ENCODE results near the gene EFNA5. TPM values are rescaled to one million over a fixed set of nuclear protein-coding genes. Genes with fewer than 3 reads are reported as not detected.

Gene EFNA5
- total and polyA plus RNA-seq, 2 experiments from 2014 or later, result 7.5 to 10.1 TPM

DNA sequence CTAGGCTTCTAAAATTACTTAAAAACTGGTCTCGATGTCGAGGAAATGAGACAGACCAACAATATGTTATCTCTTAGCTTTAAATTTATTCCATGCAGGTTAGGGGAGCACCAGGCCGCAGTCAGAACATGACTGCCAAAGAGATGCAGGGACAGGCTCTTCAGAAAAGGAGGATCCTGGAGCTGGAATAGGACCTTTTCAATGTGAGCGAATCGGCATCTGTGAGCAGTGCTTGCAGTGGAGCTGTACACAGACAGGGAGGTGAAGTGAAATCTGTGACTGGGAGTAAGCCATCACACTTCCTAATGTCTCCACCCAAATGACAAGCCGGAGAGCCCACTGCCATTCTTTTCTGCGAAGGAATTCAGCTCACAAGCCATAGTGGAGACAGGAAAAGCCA is 78.2 kb downstream of the EFNA5 start (continued):
- TF ChIP-seq, protein P1, sequence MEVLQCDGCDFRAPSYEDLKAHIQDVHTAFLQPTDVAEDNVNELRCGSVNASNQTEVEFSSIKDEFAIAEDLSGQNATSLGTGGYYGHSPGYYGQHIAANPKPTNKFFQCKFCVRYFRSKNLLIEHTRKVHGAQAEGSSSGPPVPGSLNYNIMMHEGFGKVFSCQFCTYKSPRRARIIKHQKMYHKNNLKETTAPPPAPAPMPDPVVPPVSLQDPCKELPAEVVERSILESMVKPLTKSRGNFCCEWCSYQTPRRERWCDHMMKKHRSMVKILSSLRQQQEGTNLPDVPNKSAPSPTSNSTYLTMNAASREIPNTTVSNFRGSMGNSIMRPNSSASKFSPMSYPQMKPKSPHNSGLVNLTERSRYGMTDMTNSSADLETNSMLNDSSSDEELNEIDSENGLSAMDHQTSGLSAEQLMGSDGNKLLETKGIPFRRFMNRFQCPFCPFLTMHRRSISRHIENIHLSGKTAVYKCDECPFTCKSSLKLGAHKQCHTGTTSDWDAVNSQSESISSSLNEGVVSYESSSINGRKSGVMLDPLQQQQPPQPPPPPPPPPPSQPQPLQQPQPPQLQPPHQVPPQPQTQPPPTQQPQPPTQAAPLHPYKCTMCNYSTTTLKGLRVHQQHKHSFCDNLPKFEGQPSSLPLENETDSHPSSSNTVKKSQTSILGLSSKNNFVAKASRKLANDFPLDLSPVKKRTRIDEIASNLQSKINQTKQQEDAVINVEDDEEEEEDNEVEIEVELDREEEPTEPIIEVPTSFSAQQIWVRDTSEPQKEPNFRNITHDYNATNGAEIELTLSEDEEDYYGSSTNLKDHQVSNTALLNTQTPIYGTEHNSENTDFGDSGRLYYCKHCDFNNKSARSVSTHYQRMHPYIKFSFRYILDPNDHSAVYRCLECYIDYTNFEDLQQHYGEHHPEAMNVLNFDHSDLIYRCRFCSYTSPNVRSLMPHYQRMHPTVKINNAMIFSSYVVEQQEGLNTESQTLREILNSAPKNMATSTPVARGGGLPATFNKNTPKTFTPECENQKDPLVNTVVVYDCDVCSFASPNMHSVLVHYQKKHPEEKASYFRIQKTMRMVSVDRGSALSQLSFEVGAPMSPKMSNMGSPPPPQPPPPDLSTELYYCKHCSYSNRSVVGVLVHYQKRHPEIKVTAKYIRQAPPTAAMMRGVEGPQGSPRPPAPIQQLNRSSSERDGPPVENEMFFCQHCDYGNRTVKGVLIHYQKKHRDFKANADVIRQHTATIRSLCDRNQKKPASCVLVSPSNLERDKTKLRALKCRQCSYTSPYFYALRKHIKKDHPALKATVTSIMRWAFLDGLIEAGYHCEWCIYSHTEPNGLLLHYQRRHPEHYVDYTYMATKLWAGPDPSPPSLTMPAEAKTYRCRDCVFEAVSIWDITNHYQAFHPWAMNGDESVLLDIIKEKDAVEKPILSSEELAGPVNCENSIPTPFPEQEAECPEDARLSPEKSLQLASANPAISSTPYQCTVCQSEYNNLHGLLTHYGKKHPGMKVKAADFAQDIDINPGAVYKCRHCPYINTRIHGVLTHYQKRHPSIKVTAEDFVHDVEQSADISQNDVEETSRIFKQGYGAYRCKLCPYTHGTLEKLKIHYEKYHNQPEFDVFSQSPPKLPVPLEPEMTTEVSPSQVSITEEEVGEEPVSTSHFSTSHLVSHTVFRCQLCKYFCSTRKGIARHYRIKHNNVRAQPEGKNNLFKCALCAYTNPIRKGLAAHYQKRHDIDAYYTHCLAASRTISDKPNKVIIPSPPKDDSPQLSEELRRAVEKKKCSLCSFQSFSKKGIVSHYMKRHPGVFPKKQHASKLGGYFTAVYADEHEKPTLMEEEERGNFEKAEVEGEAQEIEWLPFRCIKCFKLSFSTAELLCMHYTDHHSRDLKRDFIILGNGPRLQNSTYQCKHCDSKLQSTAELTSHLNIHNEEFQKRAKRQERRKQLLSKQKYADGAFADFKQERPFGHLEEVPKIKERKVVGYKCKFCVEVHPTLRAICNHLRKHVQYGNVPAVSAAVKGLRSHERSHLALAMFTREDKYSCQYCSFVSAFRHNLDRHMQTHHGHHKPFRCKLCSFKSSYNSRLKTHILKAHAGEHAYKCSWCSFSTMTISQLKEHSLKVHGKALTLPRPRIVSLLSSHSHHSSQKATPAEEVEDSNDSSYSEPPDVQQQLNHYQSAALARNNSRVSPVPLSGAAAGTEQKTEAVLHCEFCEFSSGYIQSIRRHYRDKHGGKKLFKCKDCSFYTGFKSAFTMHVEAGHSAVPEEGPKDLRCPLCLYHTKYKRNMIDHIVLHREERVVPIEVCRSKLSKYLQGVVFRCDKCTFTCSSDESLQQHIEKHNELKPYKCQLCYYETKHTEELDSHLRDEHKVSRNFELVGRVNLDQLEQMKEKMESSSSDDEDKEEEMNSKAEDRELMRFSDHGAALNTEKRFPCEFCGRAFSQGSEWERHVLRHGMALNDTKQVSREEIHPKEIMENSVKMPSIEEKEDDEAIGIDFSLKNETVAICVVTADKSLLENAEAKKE (CRISPR knock-in tag; IDR thresholded peaks at IDR 0.05), result no peak
- TF ChIP-seq, protein P2, sequence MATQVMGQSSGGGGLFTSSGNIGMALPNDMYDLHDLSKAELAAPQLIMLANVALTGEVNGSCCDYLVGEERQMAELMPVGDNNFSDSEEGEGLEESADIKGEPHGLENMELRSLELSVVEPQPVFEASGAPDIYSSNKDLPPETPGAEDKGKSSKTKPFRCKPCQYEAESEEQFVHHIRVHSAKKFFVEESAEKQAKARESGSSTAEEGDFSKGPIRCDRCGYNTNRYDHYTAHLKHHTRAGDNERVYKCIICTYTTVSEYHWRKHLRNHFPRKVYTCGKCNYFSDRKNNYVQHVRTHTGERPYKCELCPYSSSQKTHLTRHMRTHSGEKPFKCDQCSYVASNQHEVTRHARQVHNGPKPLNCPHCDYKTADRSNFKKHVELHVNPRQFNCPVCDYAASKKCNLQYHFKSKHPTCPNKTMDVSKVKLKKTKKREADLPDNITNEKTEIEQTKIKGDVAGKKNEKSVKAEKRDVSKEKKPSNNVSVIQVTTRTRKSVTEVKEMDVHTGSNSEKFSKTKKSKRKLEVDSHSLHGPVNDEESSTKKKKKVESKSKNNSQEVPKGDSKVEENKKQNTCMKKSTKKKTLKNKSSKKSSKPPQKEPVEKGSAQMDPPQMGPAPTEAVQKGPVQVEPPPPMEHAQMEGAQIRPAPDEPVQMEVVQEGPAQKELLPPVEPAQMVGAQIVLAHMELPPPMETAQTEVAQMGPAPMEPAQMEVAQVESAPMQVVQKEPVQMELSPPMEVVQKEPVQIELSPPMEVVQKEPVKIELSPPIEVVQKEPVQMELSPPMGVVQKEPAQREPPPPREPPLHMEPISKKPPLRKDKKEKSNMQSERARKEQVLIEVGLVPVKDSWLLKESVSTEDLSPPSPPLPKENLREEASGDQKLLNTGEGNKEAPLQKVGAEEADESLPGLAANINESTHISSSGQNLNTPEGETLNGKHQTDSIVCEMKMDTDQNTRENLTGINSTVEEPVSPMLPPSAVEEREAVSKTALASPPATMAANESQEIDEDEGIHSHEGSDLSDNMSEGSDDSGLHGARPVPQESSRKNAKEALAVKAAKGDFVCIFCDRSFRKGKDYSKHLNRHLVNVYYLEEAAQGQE (IDR thresholded peaks at IDR 0.05; ENCODE audit: unreplicated experiment), result no peak
- no peak for TF ChIP-seq ZNF114 (CRISPR knock-in tag; IDR thresholded peaks at IDR 0.05)

DNA sequence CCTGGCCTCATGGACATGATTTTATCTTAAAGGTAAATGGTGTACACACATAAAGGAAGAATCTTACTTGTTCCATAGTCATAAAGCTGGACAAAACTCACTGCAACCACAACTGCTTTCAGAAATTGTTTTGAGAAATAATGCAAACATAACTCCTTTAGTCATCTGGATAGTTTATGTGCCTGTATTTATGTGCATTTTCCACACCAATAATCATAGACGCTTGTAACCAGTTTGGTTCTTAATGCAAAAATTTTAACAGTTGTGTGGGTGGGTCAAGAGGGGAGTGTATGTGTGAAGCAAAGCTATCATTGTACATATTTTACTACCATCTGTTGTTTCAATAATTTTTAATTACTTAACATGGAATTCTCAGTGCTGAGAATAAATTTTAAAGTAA is 80.1 kb downstream of the EFNA5 start:
- Mint-ChIP-seq H3K9me3 (no peaks in the 10 kb centered on the region), H3K4me3 (no peak overlapping the region), H3K27ac (no peak overlapping the region), H3K4me1 (peaks cover 28% of the 10 kb centered on the region), H3K36me3 (ENCODE audit: low read depth) (no peaks in the 10 kb centered on the region), H3K27me3 (ENCODE audit: insufficient read depth, low read depth, poor library complexity) (peaks cover 1% of the 10 kb centered on the region)
- H3K4me3 ChIP-seq, result no peak overlapping the region
- DNase-seq (ENCODE audit: low spot score), result no peak
- no peaks in the 10 kb centered on the region for H4K20me1 ChIP-seq (replicated peaks; ENCODE audit: insufficient read depth)
- 0 out of 2 replicates have a peak overlapping the region, but pooled peaks have one; percentile 8 for H3K4me2 ChIP-seq
- no peaks in the 10 kb centered on the region for H3K36me3 ChIP-seq (ENCODE audit: insufficient read depth)
- no peaks in the 10 kb centered on the region for H3K27me3 ChIP-seq (ENCODE audit: insufficient read depth)
- H2AFZ ChIP-seq, result no peak overlapping the region
- H3K27ac ChIP-seq (ENCODE audit: low read depth), result no peak overlapping the region
- 0 out of 2 replicates have a peak, but pooled peaks cover 17% of the 10 kb centered on the region for H3K79me2 ChIP-seq (replicated peaks; ENCODE audit: insufficient read depth)
- H3K9me2 ChIP-seq (ENCODE audit: insufficient read depth), result no peaks in the 10 kb centered on the region
- H3K4me1 ChIP-seq (ENCODE audit: insufficient read depth), result peaks cover 20% of the 10 kb centered on the region
- no peak for ATAC-seq
- H3F3A ChIP-seq (replicated peaks; ENCODE audit: low read depth), result no peaks in the 10 kb centered on the region
- TF ChIP-seq, protein P3, sequence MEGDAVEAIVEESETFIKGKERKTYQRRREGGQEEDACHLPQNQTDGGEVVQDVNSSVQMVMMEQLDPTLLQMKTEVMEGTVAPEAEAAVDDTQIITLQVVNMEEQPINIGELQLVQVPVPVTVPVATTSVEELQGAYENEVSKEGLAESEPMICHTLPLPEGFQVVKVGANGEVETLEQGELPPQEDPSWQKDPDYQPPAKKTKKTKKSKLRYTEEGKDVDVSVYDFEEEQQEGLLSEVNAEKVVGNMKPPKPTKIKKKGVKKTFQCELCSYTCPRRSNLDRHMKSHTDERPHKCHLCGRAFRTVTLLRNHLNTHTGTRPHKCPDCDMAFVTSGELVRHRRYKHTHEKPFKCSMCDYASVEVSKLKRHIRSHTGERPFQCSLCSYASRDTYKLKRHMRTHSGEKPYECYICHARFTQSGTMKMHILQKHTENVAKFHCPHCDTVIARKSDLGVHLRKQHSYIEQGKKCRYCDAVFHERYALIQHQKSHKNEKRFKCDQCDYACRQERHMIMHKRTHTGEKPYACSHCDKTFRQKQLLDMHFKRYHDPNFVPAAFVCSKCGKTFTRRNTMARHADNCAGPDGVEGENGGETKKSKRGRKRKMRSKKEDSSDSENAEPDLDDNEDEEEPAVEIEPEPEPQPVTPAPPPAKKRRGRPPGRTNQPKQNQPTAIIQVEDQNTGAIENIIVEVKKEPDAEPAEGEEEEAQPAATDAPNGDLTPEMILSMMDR (conservative IDR thresholded peaks at IDR 0.05; ENCODE audit: low read depth in 2 of 2), result no peak
- no peak for TF ChIP-seq EZH2 (IDR thresholded peaks at IDR 0.05; ENCODE audit: low read depth, unreplicated experiment)
- no peak for TF ChIP-seq POLR2AphosphoS5 (IDR thresholded peaks at IDR 0.05; ENCODE audit: low read depth)
- no peak for TF ChIP-seq CREB1 (CRISPR knock-in tag; IDR thresholded peaks at IDR 0.05; ENCODE audit: low read depth)
- TF ChIP-seq JUNB (IDR thresholded peaks at IDR 0.05; ENCODE audit: unreplicated experiment), result no peak
- no peak for TF ChIP-seq EZH2phosphoT487 (IDR thresholded peaks at IDR 0.05; ENCODE audit: unreplicated experiment)
- TF ChIP-seq ZNF331 (CRISPR knock-in tag; IDR thresholded peaks at IDR 0.05; ENCODE audit: low read depth), result no peak
- no peak for TF ChIP-seq NANOG (IDR thresholded peaks at IDR 0.05; ENCODE audit: borderline replicate concordance)
- TF ChIP-seq ZNF114 (CRISPR knock-in tag; IDR thresholded peaks at IDR 0.05), result no peak
